Heart left ventricle (tissue), 13 donors: ENCODE data around the gene MPZL1.

Experiments
- POLR2A ChIP-seq, 2 donors: fragments of 450-650 bp; IDR thresholded peaks; one replicate each; pipeline ENCODE4 v1.6.1; 2017; ENCODE audit warnings: antibody characterized with exemption in 2 of 2, mild to moderate bottlenecking in 2 of 2, moderate library complexity in 2 of 2
- TF ChIP-seq, protein P1 (sequence below), 12 donors: fragments of 200-600 bp; sonication (generic) in 4 of 12; IDR thresholded peaks; one replicate each; pipeline versions ENCODE4 v1.5.0 to v1.8.0; 2018 to 2022; ENCODE audit warnings: antibody characterized with exemption in 12 of 12, mild to moderate bottlenecking in 5 of 12
- donor health status: ischemic (EF 13 %, LVEDD 7.1; RV severe dilation, severe dysfunction).
- donor health status: DM: no; HTN: yes; CAD: no.
- donor health status: DM: no; HTN: no; CAD: no.
- donor health status: ischemic (EF 25% LVEDD 6.9; RV normal size, moderate dysfunction).
- donor health status: ischemic (EF 25% LVEDD 5.7; RV mildly dilated, moderate dysfunction).
- donor health status: ischemic (EF 35%, LVEDD 5.7; RV mildly dilated, moderate dysfunction).
- donor health status: nonischemic (EF 11% LVEDD 7.7; RV severe dilation, severe dysfunction).
- donor health status: DM: yes; HTN: yes; CAD: no.
- donor health status: PGD.
- donor health status: ischemic (EF 29% LVEDD 5.4; RV normal size, mild dysfunction).
- donor health status: nonischemic (EF 23%, LVEDD 6.1; RV moderate dilation, normal function).

DNA sequence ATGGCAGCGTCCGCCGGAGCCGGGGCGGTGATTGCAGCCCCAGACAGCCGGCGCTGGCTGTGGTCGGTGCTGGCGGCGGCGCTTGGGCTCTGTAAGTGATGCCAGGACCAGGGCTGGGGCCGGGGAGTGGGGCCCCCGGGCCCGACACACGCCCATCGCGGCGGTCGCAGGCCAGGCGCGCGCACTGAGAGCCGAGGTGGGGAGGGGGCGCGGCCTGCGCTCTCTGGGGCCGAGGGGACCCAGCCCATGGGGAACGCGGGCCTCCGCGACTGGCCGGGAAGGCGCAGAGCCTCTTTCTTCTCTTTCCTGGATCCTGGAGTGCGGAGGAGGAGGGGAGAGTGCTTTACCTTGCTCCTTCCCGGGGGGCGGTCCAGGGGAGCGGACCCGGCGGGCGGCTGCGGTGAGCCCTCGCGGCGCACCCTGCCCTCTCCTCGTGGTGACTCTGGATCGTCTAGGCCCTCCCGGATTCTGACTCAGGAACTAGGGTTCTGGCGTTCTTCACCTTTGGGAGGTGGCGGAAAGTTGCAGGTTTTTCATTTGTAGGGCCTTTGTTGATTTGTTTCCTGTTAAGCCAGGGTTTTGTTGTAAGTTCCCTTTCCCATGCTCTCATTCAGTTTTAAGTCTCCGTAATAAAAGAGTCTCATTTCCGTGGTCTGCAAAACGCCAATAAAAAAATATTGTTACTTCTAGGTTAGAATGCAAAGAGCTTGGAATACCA lies 529 bp downstream of the MPZL1 start:
- TF ChIP-seq, protein P1, sequence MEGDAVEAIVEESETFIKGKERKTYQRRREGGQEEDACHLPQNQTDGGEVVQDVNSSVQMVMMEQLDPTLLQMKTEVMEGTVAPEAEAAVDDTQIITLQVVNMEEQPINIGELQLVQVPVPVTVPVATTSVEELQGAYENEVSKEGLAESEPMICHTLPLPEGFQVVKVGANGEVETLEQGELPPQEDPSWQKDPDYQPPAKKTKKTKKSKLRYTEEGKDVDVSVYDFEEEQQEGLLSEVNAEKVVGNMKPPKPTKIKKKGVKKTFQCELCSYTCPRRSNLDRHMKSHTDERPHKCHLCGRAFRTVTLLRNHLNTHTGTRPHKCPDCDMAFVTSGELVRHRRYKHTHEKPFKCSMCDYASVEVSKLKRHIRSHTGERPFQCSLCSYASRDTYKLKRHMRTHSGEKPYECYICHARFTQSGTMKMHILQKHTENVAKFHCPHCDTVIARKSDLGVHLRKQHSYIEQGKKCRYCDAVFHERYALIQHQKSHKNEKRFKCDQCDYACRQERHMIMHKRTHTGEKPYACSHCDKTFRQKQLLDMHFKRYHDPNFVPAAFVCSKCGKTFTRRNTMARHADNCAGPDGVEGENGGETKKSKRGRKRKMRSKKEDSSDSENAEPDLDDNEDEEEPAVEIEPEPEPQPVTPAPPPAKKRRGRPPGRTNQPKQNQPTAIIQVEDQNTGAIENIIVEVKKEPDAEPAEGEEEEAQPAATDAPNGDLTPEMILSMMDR (IDR thresholded peaks at IDR 0.05): no peak
- TF ChIP-seq POLR2A (IDR thresholded peaks at IDR 0.05): no peak
